ENCODE measurements around the gene CD3D.

CD3D gene

DNA sequence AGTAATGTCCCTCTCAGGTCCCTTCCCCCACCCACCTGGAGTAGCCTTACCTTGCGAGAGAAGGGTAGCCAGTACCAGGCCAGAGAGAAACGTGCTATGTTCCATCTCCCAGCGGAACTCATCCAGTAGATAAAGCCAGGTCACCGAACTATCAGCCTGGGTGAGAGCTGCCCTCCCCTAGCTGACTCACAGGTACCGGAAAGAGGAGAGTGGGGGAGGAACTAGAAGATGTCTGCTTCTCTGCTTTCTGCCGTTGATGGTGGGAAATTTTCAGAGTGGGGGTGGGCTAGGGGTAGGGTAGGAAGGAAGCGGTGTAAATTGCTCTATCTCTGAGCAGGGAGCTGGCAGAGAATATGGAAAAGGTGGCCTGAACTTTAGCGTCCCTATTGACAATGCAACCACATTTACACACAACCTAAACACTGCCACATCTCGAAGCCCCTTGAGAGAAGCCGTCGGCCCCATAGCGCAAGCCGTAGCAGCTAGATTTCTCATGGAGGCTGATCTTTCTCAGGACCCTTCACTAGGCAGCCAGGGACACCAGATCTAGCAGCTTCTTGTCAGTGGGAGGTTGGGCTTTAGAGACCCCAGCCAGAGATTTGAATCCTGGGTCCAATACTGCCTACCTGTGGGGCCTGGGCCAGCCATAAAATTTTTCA lies at the start of gene CD3D:
Gene CD3D, minus strand, starts transcription at position 203 of the 659 bp plus-strand sequence. Its CDS starts 98 bp downstream, at position 105.
- peak; percentile 55 to 57 (median 57) for DNase-seq (ENCODE audit: low read depth in 2 of 3, low spot score in 1 of 3)

DNA sequence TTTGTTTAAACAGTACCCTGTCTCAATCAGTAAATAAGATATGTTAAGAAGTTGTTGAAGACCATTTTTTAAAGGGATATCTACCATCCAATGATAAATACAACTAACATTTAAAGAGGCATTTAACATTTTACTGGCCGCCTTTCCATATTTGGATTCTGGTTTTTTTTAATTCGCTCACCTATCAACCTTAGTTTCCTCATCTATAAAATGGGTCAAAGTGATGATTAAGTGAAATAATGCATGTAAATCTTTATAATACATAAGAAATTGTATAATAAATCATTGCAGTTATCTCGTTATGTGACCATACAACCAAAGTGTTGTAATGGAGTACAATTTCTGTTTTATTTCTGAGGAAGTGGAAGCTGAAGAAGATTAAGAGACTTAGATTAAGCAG lies 41.2 kb upstream of the CD3D start:
- no peak for DNase-seq (ENCODE audit: low read depth in 2 of 3, low spot score in 1 of 3)

DNA sequence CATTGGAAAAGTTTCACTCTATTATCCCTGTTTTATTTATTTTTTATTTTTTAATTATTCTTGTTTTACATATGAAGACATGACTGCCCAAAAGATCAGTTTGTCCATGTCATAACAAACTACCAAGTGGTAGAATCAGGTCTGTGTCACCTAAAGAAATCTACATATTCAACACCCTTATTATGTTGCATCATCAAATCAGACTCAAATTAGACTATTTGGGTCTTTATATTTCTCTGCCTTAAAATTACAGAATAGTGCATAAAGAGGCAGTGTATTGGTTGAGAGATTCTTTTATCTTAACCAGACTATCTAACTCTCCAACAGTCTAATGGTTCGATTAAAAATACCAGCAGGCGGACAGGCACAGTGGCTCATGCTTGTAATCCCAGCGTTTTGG lies 40.4 kb upstream of the CD3D start:
- no peak for DNase-seq (ENCODE audit: low read depth in 2 of 3, low spot score in 1 of 3)

DNA sequence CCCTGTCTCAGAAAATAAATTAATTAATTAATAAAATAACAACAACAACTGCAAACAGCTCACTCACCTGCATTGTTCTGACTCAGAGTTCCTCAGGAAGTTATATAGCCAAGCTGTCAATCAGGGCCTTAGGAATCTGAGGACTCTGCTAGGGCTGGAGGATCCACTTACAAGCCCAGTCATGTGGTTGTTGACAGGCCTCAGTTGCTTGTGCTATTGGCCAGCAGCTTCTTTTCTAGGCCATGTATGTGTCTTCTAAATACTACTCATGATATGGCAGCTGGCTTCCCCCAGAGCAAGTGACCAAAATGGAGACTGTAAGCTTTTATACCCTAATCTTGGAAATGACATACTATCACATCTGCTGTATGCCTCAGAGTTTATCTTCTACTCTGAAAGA lies 38.1 kb upstream of the CD3D start:
- DNase-seq (ENCODE audit: low read depth in 2 of 3, low spot score in 1 of 3) = no peak

DNA sequence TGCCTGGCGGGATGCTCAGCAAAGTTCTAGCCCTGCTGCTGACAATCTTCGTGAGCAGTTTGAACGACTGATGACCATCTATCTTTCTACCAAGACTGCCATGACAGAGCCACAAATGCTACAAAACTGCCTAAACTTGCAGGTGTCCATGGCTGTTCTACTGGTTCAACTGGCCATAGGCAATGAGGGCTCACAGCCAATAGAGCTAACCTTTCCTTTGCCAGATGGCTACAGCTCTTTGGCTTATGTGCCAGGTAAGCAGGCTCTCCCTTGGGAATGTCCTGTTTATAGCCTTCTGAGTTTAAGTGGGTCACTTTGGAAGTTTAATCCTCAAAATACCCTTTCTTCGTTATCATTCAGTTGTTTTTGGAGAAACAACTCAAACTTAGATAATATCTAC lies 37.0 kb upstream of the CD3D start:
- no peak for DNase-seq (ENCODE audit: low read depth in 2 of 3, low spot score in 1 of 3)

DNA sequence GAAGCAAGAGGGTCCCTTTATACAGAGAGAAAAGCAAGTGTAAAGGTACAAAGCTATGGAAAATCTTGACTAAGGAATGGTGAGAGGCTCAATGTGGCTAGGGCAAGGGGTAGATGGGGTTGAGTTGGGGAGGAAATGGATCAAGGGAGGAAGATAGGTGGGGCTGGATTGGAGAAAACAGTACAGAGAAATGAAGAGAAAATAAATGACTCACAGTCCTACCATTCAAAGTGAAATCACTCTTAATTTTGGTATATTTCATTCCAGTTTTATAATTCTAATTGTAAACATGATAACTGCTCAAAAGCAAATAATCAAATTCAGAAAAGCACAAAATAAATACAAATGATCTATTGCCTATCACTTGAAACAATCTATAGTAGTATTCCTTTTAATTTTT lies 33.5 kb upstream of the CD3D start:
- no peak for DNase-seq (ENCODE audit: low read depth in 2 of 3, low spot score in 1 of 3)

DNA sequence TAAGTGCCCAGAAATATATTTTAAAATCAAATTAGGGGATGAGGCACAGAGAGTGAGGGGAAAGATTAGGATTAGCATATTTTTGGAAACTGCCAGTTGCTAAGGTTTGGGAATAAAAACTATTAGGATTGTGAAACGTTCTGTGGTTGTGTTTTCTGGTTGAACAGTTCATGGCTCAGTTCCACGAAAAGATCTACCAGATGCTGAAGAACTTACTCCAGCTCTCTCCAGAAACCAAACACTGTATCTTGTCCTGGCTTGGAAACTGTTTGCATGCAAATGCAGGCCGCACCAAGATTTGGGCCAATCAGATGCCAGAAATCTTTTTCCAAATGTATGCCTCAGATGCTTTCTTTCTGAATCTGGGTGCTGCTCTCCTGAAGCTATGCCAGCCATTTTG lies 32.2 kb upstream of the CD3D start:
- DNase-seq (ENCODE audit: low read depth in 2 of 3, low spot score in 1 of 3) = no peak

DNA sequence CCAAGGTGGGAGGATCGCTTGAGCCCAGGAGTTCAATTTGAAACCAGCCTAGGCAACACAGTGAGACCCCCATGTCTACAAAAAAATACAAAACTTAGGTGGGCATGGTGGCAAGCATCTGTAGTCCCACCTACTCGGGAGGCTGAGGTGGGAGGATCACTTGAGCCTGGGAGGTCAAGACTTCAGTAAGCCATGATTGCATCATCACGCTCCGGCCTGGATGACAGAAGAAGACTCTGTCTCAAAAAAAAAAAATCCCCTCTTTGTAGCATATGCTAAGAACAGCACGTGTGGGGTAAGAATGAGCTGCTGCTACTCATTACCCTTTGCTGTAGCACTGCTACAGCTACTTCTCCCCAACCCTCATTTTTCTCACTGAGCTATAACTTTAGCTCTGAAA lies 31.4 kb upstream of the CD3D start:
- DNase-seq (ENCODE audit: low read depth in 2 of 3, low spot score in 1 of 3) = no peak

DNA sequence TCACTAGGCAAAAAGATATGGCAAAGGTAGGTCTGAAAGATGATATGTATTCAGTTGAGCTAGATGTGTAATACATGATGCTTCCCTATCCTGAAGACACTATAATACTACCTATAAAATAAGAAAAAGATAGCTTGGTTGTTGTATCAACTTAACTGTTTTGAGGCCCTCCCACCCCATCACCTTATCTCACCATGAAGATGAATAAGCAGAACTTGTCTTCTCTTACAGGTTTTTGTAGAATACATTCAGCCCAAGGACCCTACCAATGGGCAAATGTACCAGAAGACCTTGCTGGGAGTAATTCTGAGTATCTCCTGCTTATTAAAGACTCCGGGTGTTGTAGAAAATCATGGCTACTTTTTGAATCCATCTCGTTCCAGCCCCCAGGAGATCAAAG lies 30.8 kb upstream of the CD3D start:
- no peak for DNase-seq (ENCODE audit: low read depth in 2 of 3, low spot score in 1 of 3)

DNA sequence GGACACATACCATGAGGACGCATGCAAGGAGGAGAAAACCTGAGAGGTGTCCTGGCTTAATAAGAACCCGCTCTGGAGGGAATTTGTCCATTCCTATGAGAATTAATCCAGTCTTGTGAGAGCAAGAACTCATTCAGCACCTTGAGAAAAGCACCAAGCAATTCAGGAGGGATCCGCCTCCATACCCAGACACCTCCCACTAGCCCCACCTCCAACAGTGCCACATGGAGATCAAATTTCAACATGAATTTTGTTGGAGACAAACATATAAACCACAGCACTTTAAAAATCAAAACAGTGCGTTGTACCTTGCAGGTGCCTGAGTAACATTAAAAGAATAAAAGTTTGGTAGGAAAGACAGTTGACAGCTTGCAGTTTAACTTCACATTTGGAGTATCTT lies 28.3 kb upstream of the CD3D start:
- DNase-seq (ENCODE audit: low read depth in 2 of 3, low spot score in 1 of 3) = no peak

DNA sequence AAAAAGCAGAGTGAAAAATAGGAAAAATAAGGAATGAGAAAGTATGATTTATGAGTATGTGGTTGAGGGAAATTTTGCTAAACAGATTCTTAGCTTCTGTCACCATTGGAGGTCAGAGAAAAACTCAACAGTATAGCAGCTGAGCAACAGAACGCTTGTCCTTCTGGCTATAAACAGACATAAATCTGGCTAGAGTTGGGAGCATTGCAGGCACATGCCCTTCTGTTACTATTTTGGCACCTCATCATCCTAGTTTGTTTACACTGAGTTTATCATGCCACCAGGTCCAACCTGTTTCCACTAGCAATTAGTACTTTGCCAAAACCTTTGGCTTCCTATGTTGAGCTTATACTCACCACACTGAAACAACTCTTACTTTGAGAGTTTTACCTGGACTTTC lies 23.8 kb upstream of the CD3D start:
- DNase-seq (ENCODE audit: low read depth in 2 of 3, low spot score in 1 of 3) = no peak

DNA sequence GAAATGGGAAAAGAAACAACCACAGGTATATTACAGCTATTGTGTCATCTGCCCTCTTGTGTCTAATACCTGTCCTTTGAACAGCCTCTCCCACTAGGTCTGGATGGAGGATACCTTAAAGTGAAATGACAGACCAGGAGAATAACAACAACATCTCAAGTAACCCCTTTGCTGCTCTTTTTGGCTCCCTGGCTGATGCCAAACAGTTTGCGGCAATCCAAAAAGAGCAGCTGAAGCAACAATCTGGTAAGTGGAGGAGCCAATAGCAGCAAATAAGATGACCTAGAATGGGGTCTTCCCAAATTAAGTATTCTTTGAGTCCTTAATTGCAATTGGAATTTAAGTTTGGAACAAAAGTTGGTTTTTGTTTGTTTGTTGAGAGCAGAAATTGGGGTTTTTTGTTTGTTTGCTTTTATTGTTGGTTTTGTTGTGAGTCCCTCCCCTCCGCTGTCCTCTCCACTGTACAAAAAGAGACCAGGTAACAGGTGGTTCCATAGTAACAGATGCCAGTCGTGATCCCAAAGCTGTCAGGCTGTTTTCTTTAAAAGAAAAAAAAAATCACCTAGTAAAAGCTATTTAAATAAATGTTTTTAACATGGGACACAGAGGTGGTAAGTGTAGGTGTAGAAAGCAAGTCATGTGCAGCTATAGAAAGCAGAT lies 22.6 kb upstream of the CD3D start:
- no peak for DNase-seq (ENCODE audit: low read depth in 2 of 3, low spot score in 1 of 3)

DNA sequence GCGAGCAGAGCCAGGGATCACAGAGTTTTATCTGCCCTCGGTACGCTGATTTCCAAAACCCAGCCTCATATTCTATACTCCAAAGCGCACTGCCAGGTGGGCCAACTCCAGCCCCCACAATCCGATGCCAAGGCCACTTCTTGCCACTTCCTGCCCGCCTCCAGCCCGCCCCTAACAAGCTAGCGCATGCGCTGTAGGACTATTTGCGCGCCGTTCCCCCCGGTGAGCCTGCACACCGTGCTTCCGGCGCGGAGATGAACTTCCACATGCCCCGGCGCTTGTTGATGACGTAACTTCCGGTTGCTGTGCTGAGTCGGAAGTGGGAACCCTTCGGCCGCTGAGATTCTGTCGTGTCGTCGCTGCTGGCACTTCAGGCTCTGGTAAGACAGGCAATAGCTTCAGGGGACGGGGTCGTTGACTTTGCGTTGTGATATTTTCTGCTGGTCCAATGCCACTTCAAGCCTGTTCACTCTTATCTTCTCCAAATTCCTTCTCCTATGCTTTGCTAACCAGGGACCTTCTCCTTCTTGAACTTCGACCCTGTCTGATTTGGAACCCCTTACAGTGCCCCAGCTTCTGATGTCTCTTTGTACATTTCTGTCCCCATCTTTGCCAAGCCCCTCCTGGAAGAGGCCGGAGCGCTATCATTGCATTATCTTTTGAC lies 16.9 kb upstream of the CD3D start, which contains the start of gene UBE4A:
Gene UBE4A, plus strand, starts transcription at position 306 of the 664 bp plus-strand sequence. CDS start 5,481 bp downstream, outside the sequence.
- peak; percentile 96 to 99 (median 98) for DNase-seq (ENCODE audit: low read depth in 2 of 3, low spot score in 1 of 3)

DNA sequence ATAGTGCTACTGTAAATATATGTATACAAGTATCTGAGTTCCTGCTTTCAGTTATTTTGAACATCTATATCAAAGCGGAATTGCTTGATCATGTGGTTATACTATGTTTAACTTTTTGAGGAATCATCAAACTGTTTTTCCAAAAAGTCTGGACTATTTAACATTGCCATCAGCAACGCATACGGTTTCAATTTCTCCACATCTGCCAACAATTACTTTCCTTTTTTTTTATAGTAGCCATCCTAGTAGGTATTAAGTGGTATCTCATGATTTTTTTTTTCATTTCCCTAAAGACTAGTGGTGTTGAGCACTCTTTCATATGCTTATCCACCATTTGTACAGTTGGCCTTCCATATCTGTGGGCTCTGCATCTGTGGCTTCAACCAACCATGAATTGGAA lies 15.6 kb upstream of the CD3D start:
- DNase-seq (ENCODE audit: low read depth in 2 of 3, low spot score in 1 of 3) = no peak

DNA sequence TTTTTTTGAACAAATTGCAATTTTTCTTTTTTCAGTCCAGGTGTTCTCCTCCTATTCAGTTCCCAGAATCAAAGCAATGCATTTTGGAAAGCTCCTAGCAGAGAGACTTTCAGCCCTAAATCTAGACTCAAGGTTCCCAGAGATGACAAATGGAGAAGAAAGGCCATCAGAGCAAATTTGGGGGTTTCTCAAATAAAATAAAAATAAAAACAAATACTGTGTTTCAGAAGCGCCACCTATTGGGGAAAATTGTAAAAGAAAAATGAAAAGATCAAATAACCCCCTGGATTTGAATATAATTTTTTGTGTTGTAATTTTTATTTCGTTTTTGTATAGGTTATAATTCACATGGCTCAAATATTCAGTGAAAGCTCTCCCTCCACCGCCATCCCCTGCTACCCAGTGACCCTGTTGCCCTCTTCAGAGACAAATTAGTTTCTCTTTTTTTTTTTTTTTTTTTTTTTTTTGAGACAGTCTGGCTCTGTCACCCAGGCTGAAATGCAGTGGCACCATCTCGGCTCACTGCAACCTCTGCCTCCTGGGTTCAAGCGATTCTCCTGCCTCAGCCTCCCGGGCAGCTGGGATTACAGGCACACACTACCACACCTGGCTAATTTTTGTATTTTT lies 10.7 kb upstream of the CD3D start:
- DNase-seq (ENCODE audit: low read depth in 2 of 3, low spot score in 1 of 3) = no peak

DNA sequence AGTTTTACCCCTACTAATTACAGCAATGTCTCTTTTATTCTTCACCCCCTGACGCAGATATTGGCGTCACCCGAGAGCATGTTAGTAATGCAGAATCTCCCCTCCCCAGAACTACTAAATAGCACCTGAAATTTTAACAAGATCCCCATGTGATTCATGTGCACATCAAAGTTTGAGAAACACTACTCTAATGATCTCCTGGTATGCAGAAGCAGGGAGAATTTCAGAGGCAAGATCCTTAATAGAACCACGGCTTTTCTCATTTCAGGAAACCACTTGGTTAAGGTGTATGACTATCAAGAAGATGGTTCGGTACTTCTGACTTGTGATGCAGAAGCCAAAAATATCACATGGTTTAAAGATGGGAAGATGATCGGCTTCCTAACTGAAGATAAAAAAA lies 7.0 kb upstream of the CD3D start:
- no peak for DNase-seq (ENCODE audit: low read depth in 2 of 3, low spot score in 1 of 3)

DNA sequence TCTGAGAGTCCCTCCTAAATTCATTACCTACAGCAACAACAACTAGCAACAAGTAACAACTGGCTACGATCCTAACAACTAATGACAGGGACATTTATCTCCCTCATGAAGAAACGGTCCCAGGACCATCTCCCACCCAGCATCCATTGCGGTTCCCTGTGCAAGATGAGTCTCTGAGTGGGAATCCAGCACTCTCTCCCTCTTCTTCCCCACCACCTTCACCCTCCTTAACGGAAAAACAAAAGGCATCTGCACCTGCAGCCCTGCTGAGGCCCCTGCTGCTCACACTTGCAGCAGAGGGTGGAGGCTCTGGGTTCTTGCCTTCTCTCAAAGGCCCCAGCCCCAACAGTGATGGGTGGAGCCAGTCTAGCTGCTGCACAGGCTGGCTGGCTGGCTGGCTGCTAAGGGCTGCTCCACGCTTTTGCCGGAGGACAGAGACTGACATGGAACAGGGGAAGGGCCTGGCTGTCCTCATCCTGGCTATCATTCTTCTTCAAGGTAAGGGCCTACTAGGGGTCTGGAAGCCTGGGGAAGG lies 1.5 kb upstream of the CD3D start, which contains the start of gene CD3G:
Gene CD3G, plus strand, starts transcription at position 364 of the 535 bp plus-strand sequence. Its CDS starts 80 bp downstream, at position 444.
- peak; percentile 53 to 59 (median 58) for DNase-seq (ENCODE audit: low read depth in 2 of 3, low spot score in 1 of 3)

DNA sequence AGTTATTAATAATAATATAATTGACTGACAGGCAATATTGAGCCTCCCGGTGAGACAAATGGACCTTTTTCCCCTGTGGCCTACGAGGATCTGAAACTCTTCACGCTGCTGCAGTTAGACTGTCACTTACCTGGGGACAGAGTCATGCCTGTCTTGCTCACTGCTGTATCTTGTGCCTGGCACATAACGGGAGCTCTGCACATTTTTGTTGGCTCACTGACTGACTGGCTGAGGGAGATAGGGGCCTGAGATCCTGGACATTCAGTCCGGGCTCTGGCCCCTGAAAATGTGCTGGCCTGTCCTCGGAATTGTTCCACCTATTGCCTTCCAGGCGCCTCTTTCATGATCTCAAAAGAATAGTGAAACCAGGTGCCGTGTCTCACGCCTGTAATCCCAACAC lies 743 bp upstream of the CD3D start:
- no peak for DNase-seq (ENCODE audit: low read depth in 2 of 3, low spot score in 1 of 3)

DNA sequence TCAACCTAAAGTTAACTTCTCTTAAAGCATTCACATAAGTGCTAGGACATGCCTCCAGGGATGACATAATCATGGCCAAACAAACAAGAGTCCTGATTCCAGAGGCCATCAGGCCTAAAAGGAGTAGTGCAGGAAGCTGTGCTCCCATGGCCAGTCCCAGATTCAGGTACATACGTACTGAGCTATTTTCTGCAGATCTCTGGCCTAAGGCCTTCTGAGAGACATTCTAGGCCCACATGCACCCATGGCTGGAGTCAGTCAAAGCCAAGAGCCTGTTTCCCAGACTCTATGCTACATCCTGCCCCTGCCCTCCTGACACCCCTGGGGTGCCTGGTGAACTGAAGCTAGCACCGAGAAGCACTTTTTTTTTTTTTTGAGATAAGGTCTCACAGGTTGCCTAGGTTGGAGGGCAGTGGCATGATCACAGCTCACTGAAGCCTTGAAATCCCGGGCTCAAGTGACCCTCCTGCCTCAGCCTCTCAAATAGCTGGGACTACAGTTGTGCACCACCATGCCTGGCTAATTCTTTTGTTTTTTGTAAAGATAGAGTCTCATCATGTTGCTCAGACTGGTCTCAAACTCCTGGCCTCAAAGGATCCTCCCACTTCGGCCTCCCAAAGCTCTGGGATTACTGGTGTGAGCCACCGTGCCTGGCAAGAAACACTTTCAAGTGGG lies 553 bp downstream of the CD3D start:
- DNase-seq (ENCODE audit: low read depth in 2 of 3, low spot score in 1 of 3) = no peak

DNA sequence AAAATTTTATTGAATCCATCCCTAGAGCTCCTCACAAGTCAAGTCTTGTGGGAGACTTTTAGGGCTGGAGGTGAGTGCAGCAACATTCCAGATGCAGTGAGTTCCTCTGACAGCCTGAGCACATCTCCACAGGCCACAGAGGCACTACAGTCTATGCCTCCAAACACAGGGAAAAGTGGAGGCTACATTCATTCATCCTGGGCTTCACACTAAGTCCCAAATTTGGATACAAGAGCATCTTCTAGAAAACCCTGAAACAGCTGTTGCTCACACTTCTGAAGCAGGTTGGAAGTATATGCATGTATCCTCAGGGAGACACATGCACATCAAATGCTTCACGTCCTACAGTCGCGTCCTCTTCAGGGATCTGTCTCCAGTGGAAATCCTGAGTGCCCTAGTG lies 1.2 kb downstream of the CD3D start:
- DNase-seq (ENCODE audit: low read depth in 2 of 3, low spot score in 1 of 3) = no peak

DNA sequence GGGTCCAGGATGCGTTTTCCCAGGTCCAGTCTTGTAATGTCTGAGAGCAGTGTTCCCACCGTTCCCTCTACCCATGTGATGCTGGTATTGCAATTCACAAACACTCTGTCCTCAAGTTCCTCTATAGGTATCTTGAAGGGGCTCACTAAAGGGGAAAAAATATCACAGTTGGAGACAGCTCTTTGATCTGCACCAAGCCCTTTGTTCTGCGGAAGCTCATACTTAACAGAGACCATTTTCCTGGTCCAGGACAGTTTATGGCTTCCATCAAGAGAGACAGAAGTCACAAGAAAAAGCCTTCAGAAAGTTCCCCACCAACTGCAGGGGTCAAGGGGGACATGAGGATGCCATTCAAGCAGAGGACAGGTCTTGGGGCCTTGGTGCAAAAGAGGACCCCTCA lies 2.1 kb downstream of the CD3D start:
- DNase-seq (ENCODE audit: low read depth in 2 of 3, low spot score in 1 of 3) = no peak

Measured in stimulated activated CD4-positive, alpha-beta T cell treated with anti-CD3 and anti-CD28 coated beads, Interleukin-12 subunit alpha, Interleukin-12 subunit beta, amount 100 ng/mL, for 48 hours (primary cell).